Measurements from ENCODE around the gene ULK3. TPM values are rescaled to one million over a fixed set of nuclear protein-coding genes. Genes with fewer than 3 reads are reported as not detected.
A peak's percentile ranks its signal among the peaks of the same experiment; 100 is the strongest.

The ULK3 gene
- total and polyA plus RNA-seq, 2 of the 4 experiments (the other 2 are of a cell fraction), result 11.8 to 22.7 TPM

GRCh38 chr15:74787251-74788041 is 55.5 kb downstream of the ULK3 start:
- Histone ChIP-seq H4K8ac (ENCODE audit: low read depth in 2 of 2, low read length in 2 of 2) (no peak overlapping the region), H3K4me1 (ENCODE audit: control insufficient read depth, insufficient read depth, low read length) (peaks cover 35% of the 10 kb centered on the region), H3K27ac (ENCODE audit: insufficient read depth, low read length) (no peak overlapping the region), H2BK5ac (ENCODE audit: low read depth, low read length, poor library complexity, severe bottlenecking) (no peak overlapping the region), H2BK15ac (ENCODE audit: low read depth, low read length) (no peak overlapping the region), H4K20me1 (ENCODE audit: insufficient read depth, low read length) (peaks cover 90% of the 10 kb centered on the region), H3K14ac (replicated peaks; ENCODE audit: low read depth, low read length) (no peak overlapping the region), H2BK20ac (ENCODE audit: low read depth, low read length) (no peak overlapping the region), H3K23ac (ENCODE audit: low read depth, low read length) (no peak overlapping the region), H3K56ac (ENCODE audit: extremely low read depth, insufficient read depth, low read length) (no peak overlapping the region), H3K9ac (ENCODE audit: low read depth, low read length) (no peak overlapping the region; the same call in 1 of the 2 replicates), H3K27me3 (ENCODE audit: control insufficient read depth, insufficient read depth, low read length) (no peaks in the 10 kb centered on the region), H4K91ac (ENCODE audit: insufficient read depth, low read depth, low read length) (no peak overlapping the region), H3K9me1 (ENCODE audit: insufficient read depth, low read length) (peaks cover 39% of the 10 kb centered on the region), H3K18ac (ENCODE audit: low read depth, low read length) (no peak overlapping the region), H2AFZ (replicated peaks; ENCODE audit: low read length, poor library complexity) (peak overlapping the region; percentile 0), H3K9me3 (ENCODE audit: control insufficient read depth, insufficient read depth, low read length) (no peaks in the 10 kb centered on the region), H3K36me3 (ENCODE audit: control insufficient read depth, insufficient read depth, low read length) (peaks cover 2% of the 10 kb centered on the region; the same call in 1 of the 2 replicates), H3K4me3 (ENCODE audit: insufficient read depth, low read depth, low read length) (no peak overlapping the region), H2AK5ac (ENCODE audit: low read depth, low read length) (0 out of 2 replicates have a peak overlapping the region, but pooled peaks have one; percentile 9), H2AK9ac (replicated peaks; ENCODE audit: low read depth, low read length, poor library complexity) (peak overlapping the region; percentile 76), H3K79me1 (ENCODE audit: low read depth in 1 of 2, low read length in 2 of 2) (peaks cover 19 to 92% of the 10 kb centered on the region in 2 experiments; a peak in 3 of 4 replicates), H3K4ac (ENCODE audit: low read depth, low read length) (no peak overlapping the region; the same call in 1 of the 2 replicates), H3K4me2 (ENCODE audit: low read depth, low read length) (no peak overlapping the region), H2BK120ac (ENCODE audit: low read depth, low read length) (no peak overlapping the region), H4K5ac (ENCODE audit: low read depth, low read length) (no peak overlapping the region)
- TF ChIP-seq FOS (IDR thresholded peaks at IDR 0.05; ENCODE audit: low read depth, low read length) (no peak), SMC3 (IDR thresholded peaks at IDR 0.05; ENCODE audit: low read depth, low read length) (peak; percentile 18; the same call in 1 of the 2 replicates)
- TF ChIP-seq, protein P1, sequence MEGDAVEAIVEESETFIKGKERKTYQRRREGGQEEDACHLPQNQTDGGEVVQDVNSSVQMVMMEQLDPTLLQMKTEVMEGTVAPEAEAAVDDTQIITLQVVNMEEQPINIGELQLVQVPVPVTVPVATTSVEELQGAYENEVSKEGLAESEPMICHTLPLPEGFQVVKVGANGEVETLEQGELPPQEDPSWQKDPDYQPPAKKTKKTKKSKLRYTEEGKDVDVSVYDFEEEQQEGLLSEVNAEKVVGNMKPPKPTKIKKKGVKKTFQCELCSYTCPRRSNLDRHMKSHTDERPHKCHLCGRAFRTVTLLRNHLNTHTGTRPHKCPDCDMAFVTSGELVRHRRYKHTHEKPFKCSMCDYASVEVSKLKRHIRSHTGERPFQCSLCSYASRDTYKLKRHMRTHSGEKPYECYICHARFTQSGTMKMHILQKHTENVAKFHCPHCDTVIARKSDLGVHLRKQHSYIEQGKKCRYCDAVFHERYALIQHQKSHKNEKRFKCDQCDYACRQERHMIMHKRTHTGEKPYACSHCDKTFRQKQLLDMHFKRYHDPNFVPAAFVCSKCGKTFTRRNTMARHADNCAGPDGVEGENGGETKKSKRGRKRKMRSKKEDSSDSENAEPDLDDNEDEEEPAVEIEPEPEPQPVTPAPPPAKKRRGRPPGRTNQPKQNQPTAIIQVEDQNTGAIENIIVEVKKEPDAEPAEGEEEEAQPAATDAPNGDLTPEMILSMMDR (conservative IDR thresholded peaks at IDR 0.05; ENCODE audit: low read depth, low read length), result peak; percentile 66
- ATAC-seq (ENCODE audit: low read depth) (peak; percentile 59), DNase-seq (peak; percentile 71)
- in situ Hi-C loops (cut with MboI; ENCODE audit: low sequenced_read_pairs), result no loop called here
- ChIA-PET POLR2A (ENCODE audit: unreplicated experiment) (interaction anchor here (0.6 kb wide), 1 partner anchor 235 kb away, joined by 17 read pairs; no protein-coding TSS in a partner anchor), CTCF (interaction anchor here (0.7 to 1.5 kb wide), 5 partner anchors 11 to 152 kb away, joined by 3 to 5 read pairs (median 3); no protein-coding TSS in a partner anchor)
- intact Hi-C loops (cut with micrococcal nuclease), result no loop called here
- 49% methylated on average over 7 of the region's 13 CpGs; no CpG with 5 or more reads in 1 of the 2 experiments for WGBS, 2 experiments (ENCODE audit: extremely low coverage in 2 of 2, insufficient read length in 1 of 2)
- dilution Hi-C loops (cut with HindIII; ENCODE audit: low sequenced_read_pairs, unreplicated experiment), result no loop called here
- no TSS peak for BruUV-seq (replicated peaks)

All from IMR-90 (cell line).